ENCODE data around the gene ETNK1.
"Not testable (repeated sequence)": the region's sequence is repeated elsewhere in the genome, so short reads cannot be mapped to it uniquely, and the experiment has no call there.

The ETNK1 gene

GRCh38 chr12:22624870-22625761 is at the start of gene ETNK1:
ETNK1 (plus strand) TSS chr12:22625171; CDS start chr12:22625431, 260 bp downstream.
- peak; percentile 100 for DNase-seq (ENCODE audit: low spot score)

GRCh38 chr12:22576065-22576464 is 48.9 kb upstream of the ETNK1 start:
- DNase-seq (ENCODE audit: low spot score): no peak

- DNase-seq (ENCODE audit: low spot score): no peak
Observed at GRCh38 chr12:22576473-22576872, 48.5 kb upstream of the ETNK1 start.

GRCh38 chr12:22577667-22578066 is 47.3 kb upstream of the ETNK1 start:
- no peak for DNase-seq (ENCODE audit: low spot score)

- no peak for DNase-seq (ENCODE audit: low spot score)
Observed at GRCh38 chr12:22578328-22578727, 46.6 kb upstream of the ETNK1 start.

GRCh38 chr12:22588817-22589216 is 36.2 kb upstream of the ETNK1 start:
- peak; percentile 84 for DNase-seq (ENCODE audit: low spot score)

- no peak for DNase-seq (ENCODE audit: low spot score)
Observed at GRCh38 chr12:22593864-22594263, 31.1 kb upstream of the ETNK1 start.

GRCh38 chr12:22597539-22597938 is 27.4 kb upstream of the ETNK1 start:
- DNase-seq (ENCODE audit: low spot score): not testable (repeated sequence)

GRCh38 chr12:22598141-22598762 is 26.7 kb upstream of the ETNK1 start:
- no peak for DNase-seq (ENCODE audit: low spot score)

GRCh38 chr12:22598763-22599161 is 26.2 kb upstream of the ETNK1 start:
- DNase-seq (ENCODE audit: low spot score): no peak

GRCh38 chr12:22600181-22600580 is 24.8 kb upstream of the ETNK1 start:
- DNase-seq (ENCODE audit: low spot score): no peak

GRCh38 chr12:22609501-22609900 is 15.5 kb upstream of the ETNK1 start:
- no peak for DNase-seq (ENCODE audit: low spot score)

GRCh38 chr12:22610131-22610530 is 14.8 kb upstream of the ETNK1 start:
- DNase-seq (ENCODE audit: low spot score): no peak

GRCh38 chr12:22612822-22613221 is 12.1 kb upstream of the ETNK1 start:
- DNase-seq (ENCODE audit: low spot score): not testable (repeated sequence)

- no peak for DNase-seq (ENCODE audit: low spot score)
Observed at GRCh38 chr12:22615963-22616501, 8.9 kb upstream of the ETNK1 start.

GRCh38 chr12:22617630-22618029 is 7.3 kb upstream of the ETNK1 start:
- no peak for DNase-seq (ENCODE audit: low spot score)

- DNase-seq (ENCODE audit: low spot score): no peak
Observed at GRCh38 chr12:22624548-22624869, 462 bp upstream of the ETNK1 start.

- DNase-seq (ENCODE audit: low spot score): peak; percentile 88
Observed at GRCh38 chr12:22625762-22626294, 857 bp downstream of the ETNK1 start.

- DNase-seq (ENCODE audit: low spot score): peak; percentile 70
Observed at GRCh38 chr12:22626406-22626805, 1.4 kb downstream of the ETNK1 start.

- no peak for DNase-seq (ENCODE audit: low spot score)
Observed at GRCh38 chr12:22627371-22627770, 2.4 kb downstream of the ETNK1 start.

GRCh38 chr12:22628228-22628627 is 3.3 kb downstream of the ETNK1 start:
- no peak for DNase-seq (ENCODE audit: low spot score)

- DNase-seq (ENCODE audit: low spot score): peak; percentile 58
Observed at GRCh38 chr12:22631863-22632463, 7.0 kb downstream of the ETNK1 start.

GRCh38 chr12:22634883-22635282 is 9.9 kb downstream of the ETNK1 start:
- no peak for DNase-seq (ENCODE audit: low spot score)

All from SW480 (cell line).